GM15510 (cell line): ENCODE data around the gene ARHGEF11.

Experiments
- POLR2A ChIP-seq: IDR thresholded peaks from 3 replicates; pipeline ENCODE4 v1.6.1; 2011; ENCODE audit warnings: borderline replicate concordance; ENCODE audit not compliant: insufficient read length; ENCODE audit errors: extremely low read depth

Gene ARHGEF11

DNA sequence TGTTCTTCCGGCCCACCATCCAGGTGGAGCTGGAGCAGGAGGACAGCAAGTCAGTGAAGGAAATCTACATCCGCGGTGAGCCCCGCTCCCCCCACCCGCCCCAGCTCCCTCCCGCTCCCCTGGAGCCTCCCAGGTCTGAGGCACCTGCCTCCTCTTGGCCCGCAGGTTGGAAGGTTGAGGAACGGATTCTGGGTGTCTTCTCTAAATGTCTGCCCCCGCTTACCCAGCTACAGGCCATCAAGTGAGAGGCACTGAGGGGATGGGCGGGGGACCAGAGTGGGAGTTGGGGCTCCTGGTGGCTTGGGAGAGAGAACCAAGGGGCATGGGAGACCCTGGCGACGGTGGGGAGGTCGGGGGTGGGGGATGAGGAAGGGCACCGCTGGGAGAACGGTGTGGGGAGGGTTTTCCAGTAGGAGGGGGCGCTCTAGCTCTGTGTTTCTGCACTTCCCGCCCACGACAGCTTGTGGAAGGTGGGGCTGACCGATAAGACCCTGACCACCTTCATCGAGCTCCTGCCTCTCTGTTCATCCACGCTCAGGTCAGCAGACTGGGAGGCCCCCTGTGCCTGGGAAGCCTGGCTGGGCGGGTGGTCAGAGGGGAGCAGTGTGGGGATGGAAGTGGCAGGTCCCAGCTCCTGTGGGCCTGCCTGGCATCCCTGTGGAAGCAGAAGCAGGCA is 120.9 kb downstream of the ARHGEF11 start:
- no peak for TF ChIP-seq POLR2A

DNA sequence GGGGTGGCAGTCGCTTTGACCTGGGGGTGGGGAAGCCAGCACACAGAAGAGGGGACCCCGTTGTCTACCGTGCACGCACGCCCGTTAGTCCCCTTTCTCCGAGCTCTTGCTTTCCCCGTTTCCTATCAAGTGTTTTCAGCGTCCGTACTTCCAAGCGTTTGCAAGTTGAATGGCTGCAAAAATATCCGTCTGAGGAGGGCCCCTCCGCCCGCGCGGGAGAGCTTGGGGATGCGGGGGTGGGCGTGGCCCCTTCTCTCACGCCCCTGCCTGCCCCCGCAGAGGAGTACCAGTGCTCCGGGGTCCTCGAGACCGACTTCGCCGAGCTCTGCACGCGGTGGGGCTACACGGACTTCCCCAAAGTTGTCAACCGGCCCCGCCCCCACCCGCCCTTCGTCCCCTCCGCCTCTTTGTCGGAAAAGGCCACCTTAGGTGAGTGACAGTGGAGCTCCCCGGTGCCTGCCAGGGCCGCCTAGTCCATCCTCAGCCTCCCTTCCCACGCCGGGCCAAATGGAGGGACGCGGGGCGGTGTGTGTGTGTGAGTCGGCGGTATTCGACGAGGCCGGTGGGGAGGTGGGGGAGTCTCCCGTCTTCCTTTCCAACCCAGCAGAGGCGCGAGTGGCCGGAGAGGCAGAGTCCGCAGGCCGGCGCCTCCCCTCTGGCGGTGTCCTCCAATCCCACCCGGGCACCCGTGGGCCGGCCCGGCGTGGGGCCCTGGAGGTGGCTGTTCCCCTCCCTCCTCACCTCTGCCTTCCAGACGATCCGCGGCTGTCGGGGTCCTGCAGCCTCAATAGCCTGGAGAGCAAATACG is 121.7 kb downstream of the ARHGEF11 start:
- no peak for TF ChIP-seq POLR2A

DNA sequence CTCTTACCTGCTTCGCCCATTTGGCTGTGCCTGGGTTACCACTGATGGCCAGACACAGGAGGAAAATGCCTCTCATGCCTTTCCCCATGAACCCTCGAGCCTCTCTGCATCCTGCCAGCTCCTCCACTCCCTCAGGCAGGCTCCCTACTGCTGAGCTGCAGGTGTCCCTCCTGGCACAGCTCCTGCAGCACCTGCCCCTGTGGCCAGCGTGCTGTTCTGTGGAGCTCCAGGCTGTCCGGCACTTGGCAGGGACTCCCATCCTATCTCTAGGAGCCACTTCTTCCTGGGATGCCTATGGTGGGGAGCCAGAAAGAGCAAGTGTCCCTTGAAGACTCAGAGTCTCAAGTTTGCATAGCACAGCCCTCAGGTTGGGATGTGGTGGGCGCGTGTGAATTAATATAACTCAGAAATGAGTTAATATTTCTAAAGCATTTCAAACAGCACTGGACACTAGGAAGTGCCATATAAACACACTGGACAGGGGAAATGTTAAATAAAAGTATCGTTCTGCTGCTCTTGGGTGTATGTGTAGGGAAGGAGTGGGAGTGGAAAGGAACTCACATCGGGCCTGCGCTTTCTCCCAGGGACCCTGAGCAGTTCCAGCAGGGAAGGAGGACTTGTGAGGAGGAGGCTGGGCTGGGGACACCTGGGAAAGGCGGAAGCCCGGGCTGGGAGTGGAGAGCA is 122.4 kb downstream of the ARHGEF11 start:
- TF ChIP-seq POLR2A, result no peak

GRCh38 chr1:156921053-156921529 is 124.5 kb downstream of the ARHGEF11 start:
- TF ChIP-seq POLR2A, result no peak

GRCh38 chr1:156920233-156921052 is 125.1 kb downstream of the ARHGEF11 start, which contains the start of gene LRRC71:
TSS of gene LRRC71 (plus strand) at chr1:156920632. CDS start at chr1:156920804, 172 bp downstream.
- no peak for TF ChIP-seq POLR2A

GRCh38 chr1:156914440-156914856 is 131.1 kb downstream of the ARHGEF11 start:
- no peak for TF ChIP-seq POLR2A

DNA sequence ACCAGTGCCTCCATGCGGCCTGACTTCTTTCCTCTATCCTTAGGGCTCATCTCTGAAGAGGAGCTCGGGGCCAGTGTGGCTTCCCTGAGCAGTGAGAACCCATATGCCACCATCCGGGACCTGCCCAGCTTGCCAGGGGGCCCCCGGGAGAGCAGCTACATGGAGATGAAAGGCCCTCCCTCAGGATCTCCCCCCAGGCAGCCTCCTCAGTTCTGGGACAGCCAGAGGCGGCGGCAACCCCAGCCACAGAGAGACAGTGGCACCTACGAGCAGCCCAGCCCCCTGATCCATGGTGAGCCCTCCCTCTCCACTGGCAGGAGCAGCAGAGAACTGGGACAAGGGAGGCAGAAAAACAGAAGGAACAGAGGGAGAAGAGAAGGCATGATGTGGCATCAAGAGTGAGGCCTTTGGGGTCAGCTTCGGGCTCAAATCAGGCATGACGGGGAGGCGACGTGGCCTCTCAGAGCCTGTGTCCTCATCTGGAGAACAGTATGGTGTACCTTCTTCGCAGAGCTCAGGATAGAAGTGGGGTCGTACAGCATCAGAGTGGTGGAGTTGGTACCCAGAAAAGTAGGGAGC is 131.6 kb downstream of the ARHGEF11 start:
- no peak for TF ChIP-seq POLR2A

DNA sequence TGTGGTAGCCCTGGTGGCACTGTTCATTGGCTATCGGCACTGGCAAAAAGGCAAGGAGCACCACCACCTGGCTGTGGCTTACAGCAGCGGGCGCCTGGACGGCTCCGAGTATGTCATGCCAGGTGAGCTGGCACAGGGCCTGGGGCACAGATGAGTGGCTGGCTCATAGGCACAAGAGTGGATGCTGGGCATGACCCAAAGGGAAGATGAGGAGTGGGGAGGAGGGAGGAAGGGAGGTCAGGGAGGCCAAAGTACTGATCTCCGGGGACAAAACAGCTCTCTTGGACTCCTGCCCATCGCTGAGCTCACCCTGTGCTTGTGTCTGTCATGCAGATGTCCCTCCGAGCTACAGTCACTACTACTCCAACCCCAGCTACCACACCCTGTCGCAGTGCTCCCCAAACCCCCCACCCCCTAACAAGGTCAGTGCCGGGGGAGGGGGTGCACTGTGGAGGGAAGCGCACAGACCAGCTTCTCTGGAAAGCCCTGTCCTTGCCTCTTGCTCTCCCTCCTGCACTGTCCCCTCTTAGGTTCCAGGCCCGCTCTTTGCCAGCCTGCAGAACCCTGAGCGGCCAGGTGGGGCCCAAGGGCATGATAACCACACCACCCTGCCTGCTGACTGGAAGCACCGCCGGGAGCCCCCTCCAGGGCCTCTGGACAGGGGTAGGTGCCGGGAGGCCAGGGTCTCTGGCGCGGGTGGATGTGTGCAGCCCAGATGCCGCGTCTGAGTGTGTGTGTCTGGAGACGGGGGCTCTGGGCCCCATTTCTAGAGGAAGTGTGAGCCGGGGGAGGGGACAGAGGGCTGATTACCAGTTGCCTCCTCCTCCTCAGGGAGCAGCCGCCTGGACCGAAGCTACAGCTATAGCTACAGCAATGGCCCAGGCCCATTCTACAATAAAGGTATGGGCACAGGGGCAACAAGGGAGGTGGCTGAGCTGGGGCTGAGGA is 132.4 kb downstream of the ARHGEF11 start:
- TF ChIP-seq POLR2A, result no peak

DNA sequence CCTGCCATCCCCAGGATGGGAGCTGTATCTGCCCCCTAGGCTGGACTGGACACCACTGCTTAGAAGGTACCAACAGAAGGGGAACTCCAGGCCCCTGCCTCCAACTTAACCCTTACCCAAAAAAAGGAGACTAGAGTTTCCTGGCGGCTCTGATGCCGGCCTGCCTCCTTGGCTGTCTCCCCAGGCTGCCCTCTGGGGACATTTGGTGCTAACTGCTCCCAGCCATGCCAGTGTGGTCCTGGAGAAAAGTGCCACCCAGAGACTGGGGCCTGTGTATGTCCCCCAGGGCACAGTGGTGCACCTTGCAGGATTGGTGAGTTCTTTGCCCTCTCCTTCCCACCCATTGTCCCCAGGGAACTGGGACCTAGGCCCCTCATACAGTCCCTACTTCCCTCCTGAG is 133.2 kb downstream of the ARHGEF11 start:
- no peak for TF ChIP-seq POLR2A

GRCh38 chr1:156911577-156912298 is 133.8 kb downstream of the ARHGEF11 start:
- no peak for TF ChIP-seq POLR2A

- TF ChIP-seq POLR2A, result no peak
Observed at GRCh38 chr1:156910309-156910782, 135.2 kb downstream of the ARHGEF11 start.

GRCh38 chr1:156909671-156910070 is 135.9 kb downstream of the ARHGEF11 start:
- TF ChIP-seq POLR2A, result no peak
